ENCODE data around the gene ZNF23.
A peak's percentile ranks its signal among the peaks of the same experiment; 100 is the strongest.
"Not testable (repeated sequence)": the region's sequence is repeated elsewhere in the genome, so short reads cannot be mapped to it uniquely, and the experiment has no call there.

ZNF23 gene

GRCh38 chr16:71461686-71462648 lies at the start of gene ZNF23:
Gene ZNF23, minus strand, starts transcription at chr16:71462247. Its CDS starts 5,451 bp downstream, at chr16:71456796.
- DNase-seq (ENCODE audit: extremely low read depth, low read depth) = peak; percentile 39
- TF ChIP-seq CTCF (IDR thresholded peaks at IDR 0.05; ENCODE audit: low read depth, low read length) = peak; percentile 4

GRCh38 chr16:71507061-71507460 lies 45.0 kb upstream of the ZNF23 start:
- no peak for DNase-seq (ENCODE audit: extremely low read depth, low read depth)
- TF ChIP-seq CTCF (IDR thresholded peaks at IDR 0.05; ENCODE audit: low read depth, low read length) = no peak

GRCh38 chr16:71504901-71505300 lies 42.9 kb upstream of the ZNF23 start:
- DNase-seq (ENCODE audit: extremely low read depth, low read depth) = no peak
- no peak for TF ChIP-seq CTCF (IDR thresholded peaks at IDR 0.05; ENCODE audit: low read depth, low read length)

- DNase-seq (ENCODE audit: extremely low read depth, low read depth) = not testable (repeated sequence)
These were observed 42.0 kb upstream of the ZNF23 start for GRCh38 chr16:71504051-71504450.

GRCh38 chr16:71501547-71501946 lies 39.5 kb upstream of the ZNF23 start:
- no peak for TF ChIP-seq CTCF (IDR thresholded peaks at IDR 0.05; ENCODE audit: low read depth, low read length)
- DNase-seq (ENCODE audit: extremely low read depth, low read depth) = no peak

GRCh38 chr16:71500964-71501363 lies 38.9 kb upstream of the ZNF23 start:
- DNase-seq (ENCODE audit: extremely low read depth, low read depth) = no peak
- no peak for TF ChIP-seq CTCF (IDR thresholded peaks at IDR 0.05; ENCODE audit: low read depth, low read length)

- DNase-seq (ENCODE audit: extremely low read depth, low read depth) = peak; percentile 20
- TF ChIP-seq CTCF (IDR thresholded peaks at IDR 0.05; ENCODE audit: low read depth, low read length) = peak; percentile 75
These were observed 37.8 kb upstream of the ZNF23 start for GRCh38 chr16:71499775-71500364.
